NCI-H2196 (cell line): ENCODE data around the gene CINP.
"Not testable (repeated sequence)": the region's sequence is repeated elsewhere in the genome, so short reads cannot be mapped to it uniquely, and the experiment has no call there.

Experiments used
- DNase-seq: peaks from one replicate; lab custom pipeline; 2025; ENCODE audit not compliant: unreplicated experiment; lab: John Stamatoyannopoulos, UW

Gene CINP

GRCh38 chr14:102356280-102356679 lies 6.4 kb downstream of the CINP start:
- no peak for DNase-seq

- DNase-seq: no peak
These were observed 9.5 kb downstream of the CINP start for GRCh38 chr14:102353126-102353619.

GRCh38 chr14:102352213-102352612 lies 10.5 kb downstream of the CINP start:
- DNase-seq: no peak

GRCh38 chr14:102351593-102351992 lies 11.1 kb downstream of the CINP start:
- not testable (repeated sequence) for DNase-seq

GRCh38 chr14:102351023-102351422 lies 11.7 kb downstream of the CINP start:
- DNase-seq: no peak

GRCh38 chr14:102348376-102348775 lies 14.3 kb downstream of the CINP start:
- DNase-seq: no peak

- DNase-seq: no peak
These were observed 16.0 kb downstream of the CINP start for GRCh38 chr14:102346645-102347044.

GRCh38 chr14:102345232-102345631 lies 17.5 kb downstream of the CINP start:
- no peak for DNase-seq

GRCh38 chr14:102344485-102344884 lies 18.2 kb downstream of the CINP start:
- no peak for DNase-seq

GRCh38 chr14:102344084-102344483 lies 18.6 kb downstream of the CINP start:
- DNase-seq: no peak

- no peak for DNase-seq
These were observed 20.5 kb downstream of the CINP start for GRCh38 chr14:102342238-102342637.

- no peak for DNase-seq
These were observed 21.1 kb downstream of the CINP start for GRCh38 chr14:102341566-102341965.

GRCh38 chr14:102338724-102339123 lies 24.0 kb downstream of the CINP start:
- DNase-seq: no peak

GRCh38 chr14:102335163-102335562 lies 27.5 kb downstream of the CINP start:
- DNase-seq: no peak

GRCh38 chr14:102333795-102334705 lies 28.6 kb downstream of the CINP start:
- no peak for DNase-seq

- no peak for DNase-seq
These were observed 29.3 kb downstream of the CINP start for GRCh38 chr14:102333390-102333789.

GRCh38 chr14:102330806-102331205 lies 31.9 kb downstream of the CINP start:
- DNase-seq: no peak

- not testable (repeated sequence) for DNase-seq
These were observed 33.3 kb downstream of the CINP start for GRCh38 chr14:102329381-102329780.

- DNase-seq: no peak
These were observed 36.1 kb downstream of the CINP start for GRCh38 chr14:102326583-102326982.

GRCh38 chr14:102325791-102326345 lies 36.8 kb downstream of the CINP start:
- DNase-seq: no peak

- DNase-seq: peak; percentile 41
These were observed 39.6 kb downstream of the CINP start for GRCh38 chr14:102323102-102323501.
